Activated CD4-positive, alpha-beta T cell treated with anti-CD3 and anti-CD28 coated beads for 1 hour (primary cell): Measurements from ENCODE around the gene NEIL1.
"Not testable (repeated sequence)": the region's sequence is repeated elsewhere in the genome, so short reads cannot be mapped to it uniquely, and the experiment has no call there.

Experiments
- DNase-seq: peaks from one replicate; pipeline ENCODE4 v3.0.0-alpha.2; 2020

NEIL1 gene

DNA sequence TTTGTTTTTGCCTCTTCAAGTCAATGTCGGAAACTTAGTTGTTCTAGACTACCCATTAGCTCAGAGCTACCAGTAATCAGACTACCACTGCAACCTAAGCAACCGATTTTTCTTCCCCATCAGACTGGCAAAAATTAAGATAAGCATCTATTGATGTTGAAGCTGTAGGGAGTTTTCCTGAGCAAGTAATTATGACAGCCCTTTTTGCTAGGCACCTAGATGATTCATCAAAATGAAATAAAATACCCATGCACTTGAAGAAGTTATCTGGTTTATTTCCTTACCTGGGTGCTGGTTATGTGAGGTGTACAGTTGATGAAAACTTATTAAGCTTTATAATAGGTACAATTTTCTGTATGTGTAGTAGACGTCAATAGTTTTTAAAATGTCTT, 11.5 kb upstream of the NEIL1 start:
- DNase-seq, result no peak

DNA sequence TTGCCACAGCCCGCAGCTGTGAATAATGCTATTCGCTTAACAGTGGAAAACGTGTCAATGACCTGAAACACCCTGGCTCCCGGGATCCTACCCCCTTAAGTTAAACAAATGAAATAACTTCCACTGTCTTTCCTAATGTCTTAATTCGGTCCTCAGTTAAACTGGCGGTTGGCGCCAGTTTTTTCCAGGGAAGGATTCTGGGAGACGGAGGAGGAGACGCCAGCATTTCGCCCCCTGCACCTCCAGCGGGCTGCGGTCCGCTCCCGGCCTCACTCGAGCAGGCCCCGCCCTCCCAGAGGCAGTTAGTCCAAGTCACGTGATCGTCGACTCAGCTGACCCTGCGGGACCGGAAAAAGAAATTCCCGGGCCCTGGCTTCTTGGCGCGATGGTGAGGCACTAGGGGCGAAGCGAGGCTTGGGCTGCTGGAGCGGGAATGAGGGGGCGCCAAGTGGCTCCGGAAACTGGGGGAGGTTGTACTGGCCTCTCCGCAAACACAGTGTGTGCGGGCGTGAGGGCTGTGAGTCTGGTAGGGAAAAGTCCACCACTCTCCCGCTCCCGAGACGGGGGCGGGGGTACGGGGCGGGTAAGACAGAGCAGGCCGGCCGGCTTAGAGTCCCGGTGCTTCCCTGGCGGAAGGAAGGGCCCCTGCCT, 11.0 kb upstream of the NEIL1 start, which contains the start of gene COMMD4:
Gene COMMD4 (plus strand): TSS at position 359 of the 651 bp plus-strand sequence. CDS start 27 bp downstream, at position 386.
- DNase-seq, result peak; percentile 42

DNA sequence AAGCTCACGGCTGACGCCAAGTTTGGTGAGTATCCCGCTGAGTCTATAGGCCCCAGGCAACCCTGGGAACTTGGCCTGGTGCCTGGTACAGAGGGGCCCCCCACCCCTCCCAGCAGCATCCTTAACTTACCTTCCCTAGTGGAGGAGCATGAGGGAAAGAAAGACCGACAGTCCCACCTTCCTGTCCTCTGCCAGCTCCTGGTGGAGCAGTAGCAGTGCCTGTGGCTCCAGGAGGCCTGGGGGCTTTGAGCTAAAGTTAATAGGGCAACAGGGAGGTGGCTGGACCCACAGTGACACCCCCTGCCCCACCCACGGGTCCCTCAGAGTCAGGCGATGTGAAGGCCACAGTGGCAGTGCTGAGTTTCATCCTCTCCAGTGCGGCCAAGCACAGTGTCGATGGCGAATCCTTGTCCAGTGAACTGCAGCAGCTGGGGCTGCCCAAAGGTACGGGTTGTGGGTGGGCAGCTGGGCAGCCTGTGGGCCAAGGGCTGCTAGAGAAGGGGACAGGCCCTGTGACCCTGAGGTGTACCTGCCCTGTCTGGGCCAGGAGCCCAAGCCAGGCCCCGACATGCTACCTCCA, 8.1 kb upstream of the NEIL1 start:
- no peak for DNase-seq

DNA sequence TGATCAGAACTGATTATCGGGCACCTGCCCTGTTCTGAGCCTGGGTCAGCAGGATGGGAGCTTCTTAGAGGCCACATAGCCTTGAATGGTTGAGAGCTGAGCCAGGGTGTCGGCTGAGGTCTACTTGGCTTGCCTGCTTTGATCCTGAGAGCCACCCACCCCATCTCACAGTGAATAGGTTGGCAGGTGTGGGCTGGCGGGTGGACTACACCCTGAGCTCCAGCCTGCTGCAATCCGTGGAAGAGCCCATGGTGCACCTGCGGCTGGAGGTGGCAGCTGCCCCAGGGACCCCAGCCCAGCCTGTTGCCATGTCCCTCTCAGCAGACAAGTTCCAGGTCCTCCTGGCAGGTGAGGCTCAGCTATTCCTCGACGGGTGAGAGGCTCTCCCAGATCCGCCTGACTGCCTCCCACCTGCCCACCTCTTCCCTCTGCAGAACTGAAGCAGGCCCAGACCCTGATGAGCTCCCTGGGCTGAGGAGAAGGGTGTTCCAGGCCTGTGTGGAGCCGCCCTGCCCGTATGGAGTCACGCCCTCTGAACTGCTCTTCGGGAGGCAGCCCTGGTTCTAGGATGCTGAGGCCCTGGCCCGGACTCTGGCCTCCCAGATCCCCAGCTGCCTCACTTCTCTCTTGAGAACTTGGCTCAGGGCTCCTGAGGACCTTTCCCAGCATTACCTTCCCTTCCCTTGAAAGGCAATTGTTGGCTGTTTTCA, 7.2 kb upstream of the NEIL1 start:
- DNase-seq, result no peak

DNA sequence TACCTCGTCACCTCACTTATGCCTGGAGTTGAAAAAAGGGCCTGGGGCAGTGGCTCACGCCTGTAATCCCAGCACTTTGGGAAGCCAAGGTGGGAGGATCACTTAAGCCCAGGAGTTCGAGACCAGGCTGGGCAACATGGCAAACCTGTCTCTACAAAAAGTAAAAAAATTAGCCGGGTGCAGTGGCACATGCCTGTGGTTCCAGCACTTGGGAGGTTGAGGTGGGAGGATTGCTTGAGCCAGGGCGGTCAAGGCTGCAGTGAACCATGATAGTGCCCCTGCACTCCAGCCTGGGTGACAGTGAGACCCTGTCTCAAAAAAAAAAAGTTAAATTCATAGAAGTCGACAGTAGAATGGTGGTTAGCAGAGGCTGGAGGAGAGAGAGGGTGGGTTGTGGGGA, 4.6 kb upstream of the NEIL1 start:
- DNase-seq, result no peak

DNA sequence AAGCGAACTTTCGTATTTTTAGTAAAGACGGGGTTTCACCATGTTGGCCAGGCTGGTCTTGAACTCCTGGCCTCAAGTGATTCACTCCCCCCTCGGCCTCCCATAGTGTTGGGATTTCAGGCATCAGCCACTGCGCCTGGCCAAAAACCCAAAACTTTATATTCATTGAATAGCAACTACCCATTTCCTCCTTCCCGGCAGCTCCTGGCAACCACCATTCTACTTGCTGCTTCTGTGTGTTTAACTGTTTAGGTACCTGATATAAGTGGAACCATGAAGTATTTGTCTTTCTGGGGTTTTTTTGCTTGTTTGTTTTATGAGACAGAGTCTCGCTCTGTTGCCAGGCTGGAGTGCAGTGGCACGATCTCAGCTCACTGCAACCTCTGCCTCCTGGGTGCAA, 2.9 kb upstream of the NEIL1 start:
- not testable (repeated sequence) for DNase-seq

DNA sequence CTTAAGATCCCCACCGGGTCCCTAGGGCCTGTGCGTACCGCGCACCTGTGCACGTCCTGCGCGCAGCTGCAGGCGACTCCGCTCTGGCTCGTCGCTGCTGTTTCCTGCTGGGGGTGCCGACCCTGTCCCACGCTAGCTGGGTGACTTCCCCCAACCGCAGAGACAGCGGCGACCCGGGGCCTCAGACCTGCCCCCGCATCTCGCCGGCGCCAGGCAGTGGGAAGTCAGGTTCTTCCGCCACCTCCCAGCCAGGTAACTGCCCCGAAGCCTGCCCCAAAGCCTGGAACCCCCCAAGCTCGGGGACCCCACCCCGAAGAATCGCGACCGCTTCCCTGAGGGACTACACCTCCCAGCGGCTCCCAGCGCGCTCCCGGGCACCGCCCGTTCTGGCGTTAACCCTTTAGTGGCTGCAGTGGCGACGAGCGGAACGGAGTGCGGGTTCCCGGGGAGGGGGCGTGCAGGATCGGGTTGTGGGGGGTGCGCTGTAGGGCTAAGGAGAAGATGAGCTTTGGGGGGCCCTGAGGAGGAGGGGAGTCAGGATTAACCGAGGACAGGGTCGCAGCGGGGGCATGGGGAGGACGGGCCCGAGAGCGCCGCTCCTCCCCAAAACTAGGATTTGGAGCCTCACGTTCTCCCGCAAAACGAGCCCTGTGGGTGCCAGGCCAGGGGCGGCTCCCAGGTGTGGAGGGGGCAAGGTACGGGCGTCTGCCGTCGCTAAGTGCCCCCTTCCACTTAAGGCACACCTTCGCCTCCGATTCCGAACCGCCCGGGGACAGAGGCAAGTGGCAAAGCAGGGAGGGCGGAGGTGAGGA, 589 bp downstream of the NEIL1 start:
- DNase-seq, result peak; percentile 38

DNA sequence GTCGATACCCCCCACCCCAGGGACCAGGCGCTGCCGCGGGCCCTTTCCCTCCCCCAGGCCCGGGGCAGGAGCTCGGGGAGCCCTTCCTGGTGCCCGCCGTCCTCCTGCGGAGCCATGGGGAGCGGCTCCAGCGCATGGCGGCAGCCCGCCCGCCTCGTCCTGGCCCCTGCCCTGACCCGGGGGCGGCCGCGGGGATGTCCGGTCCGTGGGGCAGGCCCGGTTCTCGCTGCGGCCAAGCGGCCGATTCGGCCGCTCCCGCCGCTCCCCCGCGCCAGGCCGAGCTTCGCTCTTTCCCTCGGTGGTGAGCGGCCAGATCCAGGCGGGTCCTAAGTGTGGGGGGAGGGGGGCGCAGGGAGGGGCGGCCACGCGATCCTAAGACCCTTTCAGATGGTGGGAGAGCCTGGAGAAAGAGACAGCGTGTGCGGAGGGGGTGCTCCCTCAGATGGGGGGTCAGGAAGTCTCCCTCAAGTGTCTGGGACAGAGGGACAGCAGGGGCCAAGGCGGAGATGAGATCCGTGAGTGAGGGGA, 1.3 kb downstream of the NEIL1 start:
- DNase-seq, result no peak

DNA sequence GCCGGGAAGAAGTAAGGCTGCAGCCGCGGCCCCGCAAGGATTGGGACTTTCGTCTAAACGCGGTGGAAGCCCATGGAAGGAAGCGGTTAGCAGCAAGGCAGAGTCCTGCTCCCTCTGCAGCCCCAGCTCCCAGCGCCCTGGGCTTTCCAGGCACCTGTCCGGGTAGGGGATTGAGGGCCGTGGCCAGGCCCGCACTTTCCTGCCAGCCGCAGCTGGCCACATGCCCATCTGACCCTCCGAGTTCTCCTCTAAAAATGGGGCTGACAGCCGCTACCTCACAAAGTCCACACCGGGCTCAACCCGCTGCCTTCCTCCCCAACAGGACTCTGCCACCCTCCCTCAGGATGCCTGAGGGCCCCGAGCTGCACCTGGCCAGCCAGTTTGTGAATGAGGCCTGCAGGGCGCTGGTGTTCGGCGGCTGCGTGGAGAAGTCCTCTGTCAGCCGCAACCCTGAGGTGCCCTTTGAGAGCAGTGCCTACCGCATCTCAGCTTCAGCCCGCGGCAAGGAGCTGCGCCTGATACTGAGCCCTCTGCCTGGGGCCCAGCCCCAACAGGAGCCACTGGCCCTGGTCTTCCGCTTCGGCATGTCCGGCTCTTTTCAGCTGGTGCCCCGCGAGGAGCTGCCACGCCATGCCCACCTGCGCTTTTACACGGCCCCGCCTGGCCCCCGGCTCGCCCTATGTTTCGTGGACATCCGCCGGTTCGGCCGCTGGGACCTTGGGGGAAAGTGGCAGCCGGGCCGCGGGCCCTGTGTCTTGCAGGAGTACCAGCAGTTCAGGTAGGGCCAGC, 1.9 kb downstream of the NEIL1 start:
- DNase-seq, result no peak

DNA sequence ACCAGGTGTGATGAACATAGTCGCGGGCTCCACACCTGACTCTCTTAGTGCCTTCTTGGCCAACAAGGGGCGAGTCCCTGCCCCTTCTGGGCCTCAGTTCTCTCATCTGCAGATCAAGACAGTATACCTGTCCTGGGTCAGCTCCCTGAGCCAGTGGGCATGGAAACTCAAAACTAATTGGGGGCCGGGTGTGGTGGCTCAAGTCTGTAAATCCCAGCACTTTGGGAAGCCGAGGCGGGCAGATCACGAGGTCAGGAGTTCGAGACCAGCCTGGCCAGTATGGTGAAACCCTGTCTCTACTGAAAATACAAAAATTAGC, 2.5 kb downstream of the NEIL1 start:
- not testable (repeated sequence) for DNase-seq

DNA sequence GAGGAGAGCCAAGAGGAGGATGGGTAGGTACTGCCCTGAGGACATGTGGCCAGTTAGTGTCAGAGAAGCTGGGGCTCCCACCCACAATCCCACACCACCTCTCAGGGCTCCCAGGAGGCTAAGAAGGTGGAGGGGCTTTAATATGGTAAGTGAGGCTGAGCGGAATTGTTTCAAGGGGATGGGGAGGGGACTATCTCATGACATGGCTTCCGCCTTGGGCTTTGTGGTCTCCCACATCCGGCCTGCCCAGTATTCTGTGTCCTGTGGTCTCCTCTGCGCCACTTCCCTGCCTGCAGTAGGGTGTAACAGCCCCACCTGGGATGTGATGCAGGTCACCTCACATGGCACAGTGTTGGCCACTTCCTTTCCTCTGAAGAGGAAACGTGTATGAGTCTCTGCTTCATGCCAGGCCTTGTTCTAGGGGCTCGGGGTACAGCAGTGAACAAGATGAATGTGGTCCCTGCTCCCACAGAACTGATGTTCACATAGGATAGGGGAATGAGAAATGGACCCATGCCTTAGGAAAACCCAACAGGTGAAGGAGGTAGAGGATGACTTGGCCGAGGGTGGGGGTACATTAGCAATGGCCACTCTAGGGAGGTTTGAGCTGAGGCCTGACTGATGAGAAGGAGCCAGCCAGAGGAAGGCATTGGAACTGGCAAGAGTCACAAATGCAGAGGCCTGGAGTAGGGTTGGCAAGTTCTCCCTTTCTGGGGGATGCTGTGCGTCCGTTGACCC, 3.2 kb downstream of the NEIL1 start:
- peak; percentile 38 for DNase-seq

DNA sequence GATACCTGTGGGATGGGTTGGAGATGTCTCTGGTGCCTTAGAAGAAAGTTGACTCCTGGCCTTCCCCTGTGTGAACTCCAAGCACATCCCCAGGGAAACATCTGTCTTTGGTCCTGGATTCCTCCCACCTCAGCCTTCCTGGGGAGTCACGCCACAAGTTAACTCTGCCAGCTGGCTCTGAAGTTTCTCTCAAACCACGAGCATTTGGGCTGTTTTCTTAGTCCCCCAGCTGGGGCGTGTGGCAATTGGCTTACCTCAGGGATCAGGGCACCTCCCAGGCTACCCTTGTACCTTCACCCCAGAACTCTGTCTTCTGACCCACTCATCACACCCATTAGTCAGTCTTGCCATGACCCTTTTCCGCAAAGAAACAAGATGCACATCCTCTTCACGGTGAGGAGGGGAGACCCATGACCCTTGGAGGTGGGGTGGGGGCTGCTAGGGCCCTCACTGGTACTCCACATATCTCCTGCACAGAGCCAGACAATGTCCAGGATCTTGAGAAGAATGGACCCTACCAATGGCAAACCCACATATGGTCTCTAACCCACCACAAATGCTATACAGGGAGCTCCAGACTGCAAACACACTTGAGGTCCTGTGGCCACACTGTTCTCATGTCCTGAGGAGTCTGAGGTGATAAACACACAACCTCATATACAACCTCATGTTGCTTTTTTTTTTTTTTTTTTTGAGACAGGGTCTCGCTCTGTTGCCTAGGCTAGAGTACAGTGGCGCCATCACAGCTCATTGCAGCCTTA, 3.9 kb downstream of the NEIL1 start:
- DNase-seq, result no peak

DNA sequence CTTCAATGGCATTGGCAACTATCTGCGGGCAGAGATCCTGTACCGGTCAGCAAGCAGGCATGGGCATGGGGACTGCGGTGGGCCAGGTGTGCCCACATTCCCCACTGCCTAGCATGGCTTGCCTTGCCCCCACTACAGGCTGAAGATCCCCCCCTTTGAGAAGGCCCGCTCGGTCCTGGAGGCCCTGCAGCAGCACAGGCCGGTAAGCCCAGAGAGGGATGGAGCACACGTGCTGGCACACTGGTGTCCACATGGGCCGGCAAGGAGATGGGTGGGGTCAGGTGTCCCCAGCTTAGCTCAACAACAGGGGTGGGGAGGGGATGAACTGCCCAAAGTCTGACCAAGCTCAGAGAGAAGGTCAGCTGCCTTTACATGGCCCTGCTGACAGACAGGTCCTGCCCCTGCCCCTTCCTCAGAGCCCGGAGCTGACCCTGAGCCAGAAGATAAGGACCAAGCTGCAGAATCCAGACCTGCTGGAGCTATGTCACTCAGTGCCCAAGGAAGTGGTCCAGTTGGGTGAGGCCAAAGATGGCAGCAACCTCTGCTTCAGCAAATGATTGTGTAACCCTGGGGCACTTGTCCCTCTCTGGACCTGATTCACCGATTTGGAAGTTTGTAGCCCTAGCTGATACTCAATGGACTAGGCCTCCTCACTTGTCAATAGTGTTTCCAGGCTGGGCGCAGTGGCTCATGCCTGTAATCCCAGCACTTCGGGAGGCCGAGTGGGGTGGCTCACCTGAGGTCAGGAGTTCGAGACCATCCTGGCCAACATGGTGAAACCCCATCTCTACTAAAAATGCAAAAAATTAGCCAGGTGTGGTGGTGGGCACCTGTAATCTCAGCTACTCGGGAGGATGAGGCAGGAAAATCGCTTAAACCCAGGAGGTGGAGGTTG, 5.6 kb downstream of the NEIL1 start:
- no peak for DNase-seq

DNA sequence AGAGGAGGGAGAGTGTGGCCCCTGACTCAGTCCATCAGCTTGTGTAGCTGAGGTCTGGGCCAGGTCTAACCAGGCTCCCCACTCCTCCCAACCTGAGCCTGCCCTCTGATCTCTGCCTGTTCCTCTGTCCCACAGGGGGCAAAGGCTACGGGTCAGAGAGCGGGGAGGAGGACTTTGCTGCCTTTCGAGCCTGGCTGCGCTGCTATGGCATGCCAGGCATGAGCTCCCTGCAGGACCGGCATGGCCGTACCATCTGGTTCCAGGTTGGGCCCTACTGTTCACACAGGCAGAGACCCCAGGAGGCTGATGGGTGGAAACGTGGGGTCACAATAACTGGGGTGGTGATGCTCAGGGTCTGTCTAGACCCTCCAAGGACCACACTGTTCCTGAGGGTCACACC, 6.8 kb downstream of the NEIL1 start:
- no peak for DNase-seq

DNA sequence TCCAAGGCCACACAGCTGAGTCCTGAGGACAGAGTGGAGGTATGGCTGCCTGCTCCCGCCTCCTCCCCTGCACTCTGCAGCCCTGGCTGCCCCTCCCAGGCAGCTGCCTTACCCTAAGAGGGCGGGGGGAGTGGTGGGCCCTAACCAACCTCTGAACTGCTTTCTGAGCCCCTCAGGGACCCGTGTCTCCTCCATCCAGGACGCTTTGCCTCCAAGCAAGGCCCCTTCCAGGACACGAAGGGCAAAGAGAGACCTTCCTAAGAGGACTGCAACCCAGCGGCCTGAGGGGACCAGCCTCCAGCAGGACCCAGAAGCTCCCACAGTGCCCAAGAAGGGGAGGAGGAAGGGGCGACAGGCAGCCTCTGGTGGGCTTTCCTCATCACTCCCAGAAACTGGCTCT, 7.6 kb downstream of the NEIL1 start:
- no peak for DNase-seq

DNA sequence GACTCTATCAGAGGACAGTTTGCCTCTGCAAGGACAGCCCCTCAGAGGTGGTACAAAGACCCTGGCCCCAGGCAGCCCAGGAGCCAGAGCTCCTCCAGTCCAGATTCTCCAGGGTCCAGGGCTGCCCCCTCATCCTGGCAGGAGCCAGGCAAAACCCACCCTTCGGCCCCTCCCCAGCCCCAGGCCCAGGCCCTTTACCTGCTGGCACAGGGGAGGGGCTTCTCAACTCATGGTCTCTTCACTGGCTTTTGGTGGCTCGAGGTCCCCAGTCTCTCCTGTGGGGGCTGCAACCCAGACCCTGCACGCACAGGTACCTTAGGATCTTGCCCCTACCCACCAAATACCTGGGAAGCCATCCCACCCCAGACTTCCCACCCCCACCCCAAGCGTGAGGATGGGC, 8.5 kb downstream of the NEIL1 start:
- DNase-seq, result no peak

DNA sequence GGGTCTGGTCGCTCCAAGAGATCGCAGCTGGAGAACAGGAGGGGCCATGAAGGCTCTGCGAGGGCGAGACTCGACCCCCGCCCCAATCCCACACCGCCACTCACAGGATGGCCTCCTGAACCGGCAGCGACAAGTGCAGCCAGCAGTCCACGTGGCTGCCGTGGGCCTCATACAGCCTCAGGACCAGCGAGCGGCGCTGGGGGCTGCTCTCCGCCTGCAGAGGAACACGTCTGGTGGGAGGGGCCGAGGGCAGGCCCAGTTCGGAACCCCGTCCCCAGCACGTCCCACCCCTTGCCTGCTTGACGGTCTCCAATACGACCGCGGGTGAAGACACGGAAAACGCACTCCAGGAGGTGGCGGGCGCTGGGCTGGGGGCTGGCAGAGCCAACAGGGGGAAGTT, 9.2 kb downstream of the NEIL1 start:
- no peak for DNase-seq

DNA sequence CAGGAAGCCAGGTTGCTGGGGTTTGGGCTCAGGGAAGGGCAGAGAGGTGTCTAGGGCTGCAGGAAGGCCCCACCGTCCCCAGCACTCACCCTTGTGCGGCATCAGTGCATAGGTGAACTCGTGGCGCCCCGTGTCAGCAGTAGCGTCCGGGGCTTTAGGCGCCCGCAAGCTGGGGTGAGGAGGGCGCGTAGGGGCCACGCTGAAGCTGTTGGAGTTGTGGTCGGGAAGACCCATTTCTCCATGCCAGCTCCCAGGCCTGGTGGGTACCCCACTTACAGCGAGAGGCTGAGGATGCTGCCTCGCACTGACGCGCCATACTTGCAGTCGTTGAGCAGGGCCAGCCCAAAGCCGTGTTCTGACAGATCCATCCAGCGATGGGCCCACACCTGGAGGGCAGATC, 9.7 kb downstream of the NEIL1 start:
- DNase-seq, result no peak

DNA sequence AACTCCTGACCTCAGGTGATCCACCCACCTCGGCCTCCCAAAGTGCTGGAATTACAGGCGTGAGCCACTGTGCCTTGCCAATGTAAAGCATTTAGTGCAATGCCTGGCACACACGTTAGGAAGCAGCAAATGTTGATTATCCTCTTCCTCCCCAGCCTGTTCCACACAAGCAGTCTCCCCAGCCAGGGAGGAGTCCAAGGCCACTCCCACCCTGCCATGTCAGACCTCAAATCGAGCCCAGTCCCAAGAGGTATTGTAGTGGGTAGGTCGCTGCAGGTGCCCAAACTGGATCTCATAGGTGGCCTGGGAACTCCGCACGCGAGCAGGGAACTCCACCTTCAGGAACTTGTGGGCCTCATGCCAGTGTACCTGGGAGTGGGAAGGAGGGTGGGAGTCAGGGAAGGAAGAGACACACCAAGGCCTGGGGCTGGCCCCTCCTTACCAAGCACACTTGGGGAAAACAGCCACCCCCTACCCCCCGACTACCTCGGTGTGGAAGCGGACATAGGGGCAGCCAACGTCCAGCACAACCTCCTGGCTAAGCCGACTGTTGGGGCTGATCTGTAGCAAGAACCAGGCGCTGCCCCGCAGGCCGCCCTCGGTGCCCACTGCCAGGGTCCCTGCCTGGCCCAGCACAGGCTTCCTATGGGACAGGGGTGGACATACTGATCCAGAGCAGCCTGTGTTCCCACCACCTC, 11.3 kb downstream of the NEIL1 start:
- DNase-seq, result no peak
